Hematopoietic multipotent progenitor cell treated with erythropoietin and hydrocortisone succinate and interleukin-3 and kit ligand, for 15 days (in vitro differentiated cells): ENCODE results near the gene TERB2.
"Not testable (repeated sequence)": the region's sequence is repeated elsewhere in the genome, so short reads cannot be mapped to it uniquely, and the experiment has no call there.

Source experiments
- DNase-seq: peaks from one replicate; pipeline ENCODE4 v3.0.0-alpha.2; 2015; ENCODE audit warnings: low spot score

The TERB2 gene

GRCh38 chr15:45003731-45004410, 47.4 kb downstream of the TERB2 start:
- DNase-seq: not testable (repeated sequence)

GRCh38 chr15:45004590-45005175, 48.2 kb downstream of the TERB2 start:
- DNase-seq: not testable (repeated sequence)

GRCh38 chr15:45009046-45009445, 52.6 kb downstream of the TERB2 start:
- no peak for DNase-seq

DNA sequence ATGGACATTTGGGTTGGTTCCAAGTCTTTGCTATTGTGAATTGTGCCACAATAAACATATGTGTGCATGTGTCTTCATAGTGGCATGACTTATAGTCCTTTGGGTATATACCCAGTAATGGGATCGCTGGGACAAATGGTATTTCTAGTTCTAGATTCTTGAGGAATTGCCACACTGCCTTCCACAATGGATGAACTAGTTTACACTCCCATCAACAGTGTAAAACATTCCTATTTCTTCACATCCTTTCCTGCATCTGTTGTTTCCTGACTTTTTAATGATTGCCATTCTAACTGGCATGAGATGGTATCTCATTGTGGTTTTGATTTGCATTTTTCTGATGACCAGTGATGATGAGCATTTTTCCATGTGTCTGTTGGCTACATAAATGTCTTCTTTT, 58.6 kb downstream of the TERB2 start:
- not testable (repeated sequence) for DNase-seq

DNA sequence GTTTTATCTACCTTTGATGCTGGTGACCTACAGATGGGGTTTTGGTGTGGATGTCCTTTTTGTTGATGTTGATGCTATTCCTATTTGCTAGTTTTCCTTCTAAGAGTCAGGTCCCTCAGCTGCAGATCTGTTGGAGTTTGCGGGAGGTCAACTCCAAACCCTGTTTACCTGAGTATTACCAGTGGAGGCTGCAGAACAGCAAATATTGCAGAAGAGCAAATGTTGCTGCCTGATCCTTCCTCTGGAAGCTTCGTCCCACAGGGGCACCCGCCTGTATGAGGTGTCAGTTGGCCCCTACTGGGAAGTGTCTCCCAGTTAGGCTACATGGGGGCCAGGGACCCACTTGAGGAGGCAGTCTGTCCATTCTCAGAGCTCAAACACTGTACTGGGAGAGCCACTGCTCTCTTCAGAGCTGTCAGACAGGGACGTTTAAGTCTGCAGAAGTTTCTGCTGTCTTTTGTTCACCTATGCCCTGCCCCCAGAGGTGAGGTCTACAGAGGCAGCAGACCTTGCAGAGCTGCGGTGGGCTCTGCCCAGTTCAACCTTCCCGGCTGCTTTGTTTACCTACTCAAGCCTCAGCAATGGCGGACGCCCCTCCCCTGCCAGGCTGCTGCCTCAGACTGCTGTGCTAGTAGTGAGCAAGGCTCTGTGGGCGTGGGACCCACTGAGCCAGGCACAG, 63.9 kb downstream of the TERB2 start:
- not testable (repeated sequence) for DNase-seq

GRCh38 chr15:45020901-45021259, 64.4 kb downstream of the TERB2 start:
- not testable (repeated sequence) for DNase-seq

GRCh38 chr15:45021348-45021747, 64.9 kb downstream of the TERB2 start:
- DNase-seq: no peak

- DNase-seq: peak; percentile 86
Measured at GRCh38 chr15:45022871-45023658, 66.6 kb downstream of the TERB2 start, which contains the start of gene SORD. SORD (plus strand) TSS chr15:45023195; CDS start chr15:45023284, 89 bp downstream.

DNA sequence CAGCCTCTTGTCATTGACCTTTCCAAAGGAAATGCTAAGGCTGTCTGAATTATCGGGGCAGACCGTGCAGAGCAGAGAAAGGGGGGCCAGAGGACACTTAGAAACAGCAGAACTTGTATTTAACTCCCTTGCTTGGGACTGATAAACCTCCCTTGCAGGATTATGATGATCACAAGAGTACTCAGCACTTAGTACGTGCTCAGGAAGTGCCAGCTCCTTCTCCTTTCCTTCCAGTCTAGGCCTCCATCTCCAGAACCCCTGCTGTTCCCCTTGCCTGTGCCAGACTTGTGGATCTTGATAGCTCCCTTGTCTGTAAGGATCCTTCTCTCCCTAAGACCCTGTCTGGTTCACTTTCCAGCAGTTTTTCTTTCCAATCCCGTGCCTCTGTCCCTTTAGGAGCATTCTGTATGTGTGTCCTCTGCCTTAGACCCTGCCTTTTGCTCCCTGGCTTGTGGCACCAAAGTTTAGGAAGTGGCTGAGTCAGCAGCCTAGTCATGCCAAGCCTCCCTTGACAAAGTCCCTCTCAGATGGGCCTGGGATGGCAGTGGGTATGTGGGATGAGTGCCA, 67.3 kb downstream of the TERB2 start:
- peak; percentile 13 for DNase-seq

DNA sequence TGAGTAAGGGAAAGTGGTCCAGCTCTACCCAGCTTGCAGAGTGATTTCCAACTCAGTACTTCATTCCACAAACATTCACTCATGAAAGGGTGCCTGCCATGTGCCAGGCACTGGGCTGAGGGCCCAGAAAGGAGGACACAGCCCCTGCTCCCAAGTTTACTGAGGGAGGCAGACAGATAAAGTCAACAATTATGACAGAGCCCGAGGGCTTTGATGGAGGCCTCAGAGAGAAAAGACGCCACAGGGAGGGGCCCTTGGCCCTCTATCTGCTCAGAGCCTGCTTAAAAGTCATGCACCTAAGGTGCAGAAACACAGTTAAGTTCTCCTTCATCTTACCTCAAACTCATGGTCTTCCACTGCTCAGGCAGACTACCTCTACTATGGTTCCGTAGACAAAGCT, 68.2 kb downstream of the TERB2 start:
- not testable (repeated sequence) for DNase-seq

DNA sequence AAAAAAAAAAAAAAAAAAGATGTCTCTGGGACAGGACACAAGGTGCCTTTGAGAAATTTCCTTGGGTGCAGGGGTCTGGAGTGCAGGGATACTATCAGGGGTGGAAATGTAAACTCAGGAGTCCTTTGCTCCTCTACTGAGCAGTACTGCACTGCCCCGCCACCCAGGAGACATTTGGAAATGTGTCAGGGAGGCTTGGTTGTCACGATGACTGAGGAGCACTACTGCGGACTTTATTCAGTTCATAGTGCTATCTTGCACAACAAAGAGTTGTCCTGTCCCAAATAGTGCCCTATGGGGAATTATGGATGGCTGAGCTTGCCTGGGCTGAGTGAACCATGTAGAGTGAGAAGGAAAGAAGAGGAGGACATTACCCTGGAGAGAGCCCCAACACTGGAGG, 69.1 kb downstream of the TERB2 start:
- DNase-seq: not testable (repeated sequence)

- DNase-seq: no peak
Measured at GRCh38 chr15:45026651-45027190, 70.2 kb downstream of the TERB2 start.

DNA sequence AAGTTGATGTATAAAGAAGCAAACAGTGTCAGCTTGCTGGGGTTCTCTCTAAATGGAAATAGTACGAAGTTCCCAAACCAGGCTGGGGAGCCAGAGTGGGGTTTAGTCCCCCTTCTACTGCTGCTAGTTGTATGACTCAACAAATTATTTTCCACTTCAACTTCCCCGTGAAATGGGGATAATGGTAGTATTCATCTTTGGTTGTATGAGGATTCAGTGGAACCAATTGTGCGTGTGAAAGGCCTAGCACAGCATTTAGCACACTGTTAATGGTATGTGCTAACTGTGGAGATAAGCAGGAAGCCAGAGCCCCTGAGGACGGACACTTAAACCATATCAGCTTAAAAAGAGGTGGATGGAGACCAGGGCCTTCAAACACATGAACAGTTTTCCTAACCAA, 70.7 kb downstream of the TERB2 start:
- no peak for DNase-seq
